Glutamatergic neuron (in vitro differentiated cells): ENCODE measurements around the gene PIGO. TPM values are rescaled to one million over a fixed set of nuclear protein-coding genes. Genes with fewer than 3 reads are reported as not detected.

Source experiments
- DNase-seq: peaks from one replicate; pipeline ENCODE4 v3.0.0; 2022
- H3K27ac Mint-ChIP-seq: one replicate; pipeline ENCODE4 v1.8.0; 2020; ENCODE audit warnings: mild to moderate bottlenecking, mixed read lengths, inconsistent platforms; ENCODE audit not compliant: unreplicated experiment
- H3K27me3 Mint-ChIP-seq: one replicate; pipeline ENCODE4 v1.8.0; 2020; ENCODE audit warnings: mild to moderate bottlenecking, moderate library complexity, mixed read lengths, inconsistent platforms; ENCODE audit not compliant: unreplicated experiment
- H3K36me3 Mint-ChIP-seq: one replicate; pipeline ENCODE4 v1.8.0; 2020; ENCODE audit warnings: mild to moderate bottlenecking, mixed read lengths, inconsistent platforms; ENCODE audit not compliant: unreplicated experiment
- H3K4me1 Mint-ChIP-seq: one replicate; pipeline ENCODE4 v1.8.0; 2020; ENCODE audit warnings: mild to moderate bottlenecking, low read depth, mixed read lengths, inconsistent platforms; ENCODE audit not compliant: unreplicated experiment
- H3K4me3 Mint-ChIP-seq: one replicate; pipeline ENCODE4 v1.8.0; 2020; ENCODE audit warnings: mild to moderate bottlenecking, mixed read lengths, inconsistent platforms; ENCODE audit not compliant: unreplicated experiment
- H3K9me3 Mint-ChIP-seq: one replicate; pipeline ENCODE4 v1.8.0; 2020; ENCODE audit warnings: mild to moderate bottlenecking, moderate library complexity, mixed read lengths, inconsistent platforms; ENCODE audit not compliant: unreplicated experiment
- CTCF ChIP-seq: fragments of 200-600 bp; sonication (generic); IDR thresholded peaks from one replicate; pipeline ENCODE4 v1.5.0; 2021; ENCODE audit not compliant: partially characterized antibody, unreplicated experiment
- total RNA-seq: library from RNA; stranded (reverse); fragmentation: NEBNext Ultra II Directional; extraction: Animal tissue kit (Norgen Biotek cat#: 25700); gene quantifications from one replicate; pipeline ENCODE4 v1.2.1, GENCODE V29; 2021; ENCODE audit not compliant: unreplicated experiment

The PIGO gene
- total RNA-seq, 1 donor from 2014 or later, result 19.0 TPM

- no peak for DNase-seq
- Mint-ChIP-seq H3K27me3 (peaks cover 23% of the 10 kb centered on the region), H3K4me3 (no peak overlapping the region), H3K9me3 (peaks cover 17% of the 10 kb centered on the region), H3K27ac (no peak overlapping the region), H3K4me1 (peaks cover 22% of the 10 kb centered on the region), H3K36me3 (peaks cover 3% of the 10 kb centered on the region)
- TF ChIP-seq CTCF, result no peak
Measured at GRCh38 chr9:35075358-35075757, 21.0 kb downstream of the PIGO start.

GRCh38 chr9:35074791-35075190 is 21.6 kb downstream of the PIGO start:
- no peak overlapping the region for H3K27ac Mint-ChIP-seq
- DNase-seq, result no peak
- no peak for TF ChIP-seq CTCF
- H3K9me3 Mint-ChIP-seq, result peaks cover 14% of the 10 kb centered on the region
- peaks cover 25% of the 10 kb centered on the region for H3K4me1 Mint-ChIP-seq
- H3K36me3 Mint-ChIP-seq, result peaks cover 3% of the 10 kb centered on the region
- no peak overlapping the region for H3K4me3 Mint-ChIP-seq
- H3K27me3 Mint-ChIP-seq, result peaks cover 23% of the 10 kb centered on the region

- no peak overlapping the region for H3K4me3 Mint-ChIP-seq
- no peak overlapping the region for H3K27ac Mint-ChIP-seq
- H3K36me3 Mint-ChIP-seq, result peaks cover 3% of the 10 kb centered on the region
- peaks cover 23% of the 10 kb centered on the region for H3K27me3 Mint-ChIP-seq
- H3K9me3 Mint-ChIP-seq, result peaks cover 14% of the 10 kb centered on the region
- TF ChIP-seq CTCF, result no peak
- H3K4me1 Mint-ChIP-seq, result peaks cover 28% of the 10 kb centered on the region
- no peak for DNase-seq
Measured at GRCh38 chr9:35074141-35074540, 22.2 kb downstream of the PIGO start.

- H3K9me3 Mint-ChIP-seq, result peaks cover 15% of the 10 kb centered on the region
- DNase-seq, result no peak
- peak overlapping the region; percentile 87 for H3K4me3 Mint-ChIP-seq
- H3K27me3 Mint-ChIP-seq, result peaks cover 19% of the 10 kb centered on the region
- H3K36me3 Mint-ChIP-seq, result peaks cover 3% of the 10 kb centered on the region
- H3K4me1 Mint-ChIP-seq, result peaks cover 31% of the 10 kb centered on the region
- H3K27ac Mint-ChIP-seq, result peak overlapping the region; percentile 95
- no peak for TF ChIP-seq CTCF
Measured at GRCh38 chr9:35073279-35073612, 23.1 kb downstream of the PIGO start.

- H3K27me3 Mint-ChIP-seq, result peaks cover 15% of the 10 kb centered on the region
- peak; percentile 98 for DNase-seq
- H3K27ac Mint-ChIP-seq, result peak within 1 kb of the TSS; percentile 95
- peaks cover 15% of the 10 kb centered on the region for H3K9me3 Mint-ChIP-seq
- H3K4me1 Mint-ChIP-seq, result peaks cover 28% of the 10 kb centered on the region
- H3K36me3 Mint-ChIP-seq, result peaks cover 3% of the 10 kb centered on the region
- TF ChIP-seq CTCF, result no peak
- H3K4me3 Mint-ChIP-seq, result peak within 1 kb of the TSS; percentile 98
Measured at GRCh38 chr9:35072461-35073278, 23.7 kb downstream of the PIGO start, which contains the start of gene VCP. TSS of gene VCP (minus strand) at chr9:35072625. CDS start at chr9:35072353, 272 bp downstream.
